ENCODE measurements around the gene EEF1AKMT3.
"Not testable (repeated sequence)": the region's sequence is repeated elsewhere in the genome, so short reads cannot be mapped to it uniquely, and the experiment has no call there.

EEF1AKMT3 gene

DNA sequence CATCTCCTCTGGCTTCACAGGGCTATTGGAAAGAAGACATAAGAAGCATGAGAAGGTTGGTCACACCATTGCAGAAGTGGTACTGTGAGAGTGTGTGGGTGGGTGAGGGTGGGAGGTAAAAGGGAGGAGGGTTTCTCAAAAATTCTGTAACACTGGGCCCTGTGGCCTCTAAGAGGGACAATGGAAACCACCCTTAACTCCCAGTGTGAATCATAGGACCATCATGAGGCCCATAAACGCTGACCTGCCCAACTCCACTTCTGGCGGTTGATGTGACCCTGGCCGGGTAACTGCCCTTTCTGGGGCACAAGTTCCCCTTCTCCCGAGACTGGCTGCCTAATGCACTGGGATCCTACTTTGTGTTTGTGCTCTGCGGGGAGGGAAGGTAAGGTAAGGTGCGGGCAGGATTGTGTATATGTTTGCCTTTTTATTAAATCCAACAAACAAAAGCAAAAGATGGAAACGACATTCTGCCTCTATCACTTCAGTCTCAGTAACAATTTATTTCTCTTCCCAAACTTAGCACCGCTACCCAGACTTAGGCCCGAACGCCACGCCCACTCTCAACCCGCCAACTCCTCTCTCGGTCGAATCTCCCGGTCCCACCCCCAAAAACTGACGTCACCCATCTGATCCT lies 1.1 kb upstream of the EEF1AKMT3 start:
- TF ChIP-seq ZFX (IDR thresholded peaks at IDR 0.05) = no peak
- no peak for TF ChIP-seq CTCF (conservative IDR thresholded peaks at IDR 0.05)

DNA sequence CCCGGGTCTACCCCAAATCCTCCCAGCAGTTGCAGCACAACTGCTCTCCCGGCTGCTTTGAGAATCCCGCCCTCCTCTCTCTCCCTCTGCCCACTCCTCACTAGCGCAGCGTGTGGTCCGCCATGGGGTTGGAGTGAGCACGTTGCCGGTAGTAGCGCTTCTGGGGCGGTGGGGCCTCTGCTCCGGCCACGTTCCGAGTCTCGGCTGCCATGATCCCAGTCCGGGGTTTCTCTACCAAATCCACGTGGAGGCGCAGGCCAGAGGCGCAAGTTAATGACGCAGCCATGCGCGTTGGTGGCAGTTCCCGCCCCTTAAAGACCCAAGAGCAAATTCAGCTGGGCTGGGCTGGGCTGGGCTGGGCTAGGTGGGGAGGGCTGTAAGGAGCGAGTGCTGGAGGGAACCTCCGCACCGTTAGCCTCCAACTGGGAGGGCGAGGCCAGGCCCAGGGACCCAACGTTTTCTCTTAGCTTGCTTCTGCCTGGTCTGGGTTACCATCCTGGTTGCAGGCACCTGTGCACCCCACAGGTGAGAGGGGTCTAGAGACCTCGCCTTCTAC lies 463 bp upstream of the EEF1AKMT3 start, which contains the start of gene METTL1:
TSS of gene METTL1 (minus strand) at position 233 of the 556 bp plus-strand sequence. CDS start at position 211, 22 bp downstream.
- peak within 1 kb of the TSS; percentile 97 for H3K27ac ChIP-seq
- TF ChIP-seq ZFX (IDR thresholded peaks at IDR 0.05) = peak; percentile 67
- TF ChIP-seq CTCF (conservative IDR thresholded peaks at IDR 0.05) = no peak

More for the DNA sequence above, 1.1 kb upstream of the EEF1AKMT3 start:
- peak overlapping the region; percentile 97 for H3K27ac ChIP-seq

DNA sequence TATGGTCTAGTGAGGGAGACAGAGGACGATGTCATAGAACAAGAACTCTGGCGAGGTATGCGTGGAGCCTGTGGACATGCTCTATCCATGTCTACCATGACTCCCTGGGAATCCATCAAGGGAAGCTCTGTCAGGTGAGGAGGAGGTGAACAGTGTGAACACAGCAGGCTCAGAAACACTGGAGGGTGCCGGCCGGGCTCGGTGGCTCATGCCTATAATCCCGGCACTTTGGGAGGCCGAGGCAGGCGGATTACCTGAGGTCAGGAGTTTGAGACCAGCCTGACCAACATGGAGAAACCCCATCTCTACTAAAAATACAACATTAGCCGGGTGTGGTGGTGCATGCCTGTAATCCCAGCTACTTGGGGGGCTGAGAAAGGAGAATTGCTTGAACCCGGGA lies 2.2 kb downstream of the EEF1AKMT3 start:
- H3K27ac ChIP-seq = not testable (repeated sequence)

DNA sequence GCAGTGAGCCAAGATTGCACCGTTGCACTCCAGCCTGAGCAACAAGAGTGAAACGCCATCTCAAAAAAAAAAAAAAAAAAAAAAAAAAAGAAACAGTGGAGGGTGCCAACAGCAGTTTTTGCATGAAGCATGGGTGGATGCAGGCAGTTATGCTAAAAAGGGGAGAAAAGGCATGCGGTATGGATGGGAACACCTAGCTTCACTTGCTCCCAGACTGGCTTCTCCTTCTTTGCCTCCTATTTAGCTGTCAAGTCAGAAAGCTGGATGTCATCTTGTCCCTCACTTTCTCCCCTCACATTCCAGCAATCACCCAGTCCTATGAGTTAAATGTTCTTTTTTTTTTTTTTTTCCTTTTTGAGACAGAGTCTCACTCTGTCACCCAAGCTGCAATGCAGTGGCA lies 2.6 kb downstream of the EEF1AKMT3 start:
- TF ChIP-seq ZFX (IDR thresholded peaks at IDR 0.05) = no peak
- TF ChIP-seq CTCF (conservative IDR thresholded peaks at IDR 0.05) = no peak
- H3K27ac ChIP-seq = no peak overlapping the region

- TF ChIP-seq ZFX (IDR thresholded peaks at IDR 0.05) = no peak
- TF ChIP-seq CTCF (conservative IDR thresholded peaks at IDR 0.05) = no peak; the same call in 1 of the 2 replicates
- H3K27ac ChIP-seq = no peak overlapping the region
These were observed 3.3 kb downstream of the EEF1AKMT3 start for GRCh38 chr12:57775563-57776246.

DNA sequence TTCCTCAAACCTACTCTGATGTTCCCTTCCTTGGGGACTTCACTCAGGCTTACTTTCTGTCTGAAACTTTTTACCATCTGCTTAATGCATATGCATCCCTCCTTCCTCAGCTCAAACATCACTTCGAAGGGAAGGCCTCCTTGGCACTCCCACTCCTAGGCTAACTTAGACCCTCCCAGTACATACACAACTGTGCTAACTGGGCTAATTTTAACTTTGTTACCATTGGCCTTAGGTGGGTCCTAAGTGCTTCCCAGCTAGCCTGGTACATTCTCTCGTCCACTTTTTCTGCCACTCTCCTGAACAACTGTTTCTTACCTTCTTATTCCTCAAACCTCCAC lies 3.8 kb downstream of the EEF1AKMT3 start:
- TF ChIP-seq CTCF (conservative IDR thresholded peaks at IDR 0.05) = no peak; the same call in 1 of the 2 replicates

DNA sequence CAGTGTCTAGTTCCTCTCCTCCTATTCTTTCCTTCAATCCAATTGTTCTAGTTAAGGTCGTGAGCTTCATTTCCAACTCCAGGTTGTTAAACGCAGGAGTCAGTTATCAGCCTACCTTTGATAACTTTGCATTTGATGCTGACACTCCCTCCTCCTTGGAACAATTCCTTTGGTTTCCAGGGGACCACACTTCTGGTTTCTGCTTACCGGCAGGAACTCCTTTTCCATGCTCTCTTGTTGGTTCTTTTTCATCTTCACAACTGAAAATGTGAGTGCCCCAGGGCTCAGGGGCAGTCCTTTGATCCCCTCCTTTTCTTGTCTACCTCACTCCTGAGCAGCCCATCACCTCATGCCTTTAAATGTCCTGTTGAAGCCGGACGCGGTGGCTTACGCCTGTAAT lies 5.0 kb downstream of the EEF1AKMT3 start:
- TF ChIP-seq CTCF (conservative IDR thresholded peaks at IDR 0.05) (no peak), ZFX (IDR thresholded peaks at IDR 0.05) (no peak)
- no peak overlapping the region for H3K27ac ChIP-seq

More for the DNA sequence above, 3.8 kb downstream of the EEF1AKMT3 start:
- H3K27ac ChIP-seq = no peak overlapping the region
